ENCODE results near the gene TBPL1.

Gene TBPL1

GRCh38 chr6:134007077-134007476 lies 54.1 kb downstream of the TBPL1 start:
- no peak for DNase-seq (ENCODE audit: low read depth)

- DNase-seq (ENCODE audit: low read depth) = no peak
Measured at GRCh38 chr6:134009876-134010275, 56.9 kb downstream of the TBPL1 start.

GRCh38 chr6:134010400-134010799 lies 57.4 kb downstream of the TBPL1 start:
- DNase-seq (ENCODE audit: low read depth) = no peak

GRCh38 chr6:134010974-134011373 lies 58.0 kb downstream of the TBPL1 start:
- no peak for DNase-seq (ENCODE audit: low read depth)

DNA sequence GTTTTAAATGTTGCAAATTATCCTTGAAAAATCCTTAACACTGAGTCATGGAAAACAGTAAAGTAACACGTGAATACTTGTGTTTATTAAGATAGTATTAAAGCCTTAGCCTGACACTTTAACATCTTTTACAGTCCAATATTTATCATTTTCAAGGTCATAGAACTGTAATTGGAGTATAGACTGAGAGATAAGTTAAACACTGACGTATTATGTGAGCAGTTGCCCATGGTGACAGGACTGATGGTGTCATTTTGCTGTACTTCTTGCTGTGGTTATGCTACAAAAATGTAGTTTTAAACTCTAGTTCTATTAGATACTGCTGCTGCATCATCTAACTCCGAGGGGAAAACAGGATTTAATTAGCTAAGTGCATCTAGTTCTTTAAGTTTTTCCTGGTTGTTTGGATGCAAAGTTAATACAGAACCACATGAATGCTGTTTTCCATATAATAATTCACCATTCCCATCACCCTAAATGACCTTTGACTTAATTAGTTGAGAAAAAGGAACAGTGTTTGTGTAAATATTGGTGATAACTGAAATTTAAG lies 61.6 kb downstream of the TBPL1 start:
- no peak for DNase-seq (ENCODE audit: low read depth)

DNA sequence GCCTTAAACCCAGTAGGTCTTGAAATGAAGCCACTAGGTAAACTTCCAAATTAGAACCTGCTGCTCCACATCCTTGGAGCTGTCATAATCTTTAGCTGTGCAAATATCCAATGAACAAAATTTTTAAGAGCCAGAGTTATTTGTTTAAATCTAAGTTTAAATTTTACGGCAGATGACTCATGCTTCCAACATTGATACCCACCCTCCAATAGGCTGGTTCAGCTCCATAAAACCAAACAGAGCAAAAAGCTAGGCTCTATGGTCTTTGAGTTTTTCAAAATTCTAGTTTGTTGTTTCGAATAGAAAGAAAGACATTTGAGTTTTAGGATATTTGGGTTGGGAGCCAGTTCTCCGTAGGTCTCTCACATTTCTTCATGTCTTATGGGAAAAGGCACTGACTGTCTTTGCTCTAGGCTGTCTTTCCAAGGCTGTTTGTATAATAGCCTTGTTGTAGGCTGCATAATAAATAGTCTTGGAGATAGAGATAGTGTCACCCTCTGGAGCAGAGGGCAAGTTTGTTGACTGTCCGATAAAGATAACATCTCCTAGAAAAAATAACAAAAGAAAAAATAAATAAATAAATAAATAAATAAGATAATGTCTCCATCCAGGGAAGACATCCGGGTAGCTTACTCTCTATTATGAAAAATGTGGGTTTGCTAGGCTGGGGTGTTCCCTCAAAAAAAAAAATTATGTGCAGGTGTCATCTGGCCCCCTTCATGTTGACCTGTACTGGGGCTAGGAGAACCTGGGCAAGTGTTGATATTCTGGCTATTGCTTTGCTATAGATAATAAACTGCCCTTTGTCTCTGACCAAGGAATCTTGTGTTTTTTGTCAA lies 62.9 kb downstream of the TBPL1 start:
- no peak for DNase-seq (ENCODE audit: low read depth)

DNA sequence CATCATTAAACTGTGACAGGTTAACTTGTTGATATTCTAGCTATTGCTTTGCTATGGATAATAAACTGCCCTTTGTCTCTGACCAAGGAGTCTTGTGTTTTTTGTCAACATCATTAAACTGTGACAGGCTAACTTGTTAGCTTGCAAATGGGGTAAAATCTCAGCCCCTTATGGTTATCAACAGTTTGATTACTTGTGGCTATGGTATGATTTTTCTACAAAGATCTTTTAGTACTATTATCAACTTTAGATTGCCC lies 63.5 kb downstream of the TBPL1 start:
- DNase-seq (ENCODE audit: low read depth) = no peak

GRCh38 chr6:134020071-134020470 lies 67.0 kb downstream of the TBPL1 start:
- DNase-seq (ENCODE audit: low read depth) = no peak

DNA sequence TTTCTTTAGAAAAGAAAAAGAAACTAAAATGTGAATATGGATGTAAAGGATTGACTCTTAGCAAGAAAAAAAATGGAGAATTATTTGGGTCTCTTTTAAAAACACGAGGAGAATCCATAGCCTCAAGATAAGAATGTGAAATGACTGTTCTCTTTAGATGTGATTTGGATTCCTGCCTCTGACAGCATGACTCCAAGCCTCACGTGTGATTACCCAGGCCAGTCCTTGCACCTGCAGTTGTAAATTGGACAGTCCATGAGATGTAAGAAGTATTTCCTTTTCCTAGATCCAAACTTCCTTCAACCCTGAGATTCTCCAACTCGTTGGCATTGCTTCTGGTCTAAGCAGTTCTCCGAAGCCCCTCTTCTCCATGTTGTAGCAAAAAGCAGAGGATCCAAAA lies 67.5 kb downstream of the TBPL1 start:
- no peak for DNase-seq (ENCODE audit: low read depth)

- no peak for DNase-seq (ENCODE audit: low read depth)
Measured at GRCh38 chr6:134020968-134021367, 67.9 kb downstream of the TBPL1 start.

- no peak for DNase-seq (ENCODE audit: low read depth)
Measured at GRCh38 chr6:134021396-134022122, 68.5 kb downstream of the TBPL1 start.

DNA sequence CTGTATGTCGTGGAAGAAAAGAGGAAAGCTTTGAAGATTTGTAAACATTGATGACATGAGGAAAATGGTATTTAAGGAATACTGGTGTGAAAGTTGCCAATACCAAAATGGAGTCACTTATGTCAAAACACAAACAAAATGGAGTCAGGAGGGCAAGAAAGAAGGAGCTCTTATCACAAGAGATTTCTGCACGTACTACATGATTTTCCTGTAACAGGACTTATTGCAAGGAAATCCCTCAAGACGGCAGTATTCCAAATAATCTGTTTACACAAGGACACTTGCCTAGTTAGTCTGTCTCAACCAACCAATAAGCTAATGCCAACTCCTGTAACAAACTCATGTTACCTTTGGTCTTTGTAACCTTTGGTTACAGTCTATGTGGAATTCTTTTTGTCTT lies 69.6 kb downstream of the TBPL1 start:
- DNase-seq (ENCODE audit: low read depth) = no peak

- no peak for DNase-seq (ENCODE audit: low read depth)
Measured at GRCh38 chr6:134026597-134026996, 73.6 kb downstream of the TBPL1 start.

- no peak for DNase-seq (ENCODE audit: low read depth)
Measured at GRCh38 chr6:134028438-134028837, 75.4 kb downstream of the TBPL1 start.

DNA sequence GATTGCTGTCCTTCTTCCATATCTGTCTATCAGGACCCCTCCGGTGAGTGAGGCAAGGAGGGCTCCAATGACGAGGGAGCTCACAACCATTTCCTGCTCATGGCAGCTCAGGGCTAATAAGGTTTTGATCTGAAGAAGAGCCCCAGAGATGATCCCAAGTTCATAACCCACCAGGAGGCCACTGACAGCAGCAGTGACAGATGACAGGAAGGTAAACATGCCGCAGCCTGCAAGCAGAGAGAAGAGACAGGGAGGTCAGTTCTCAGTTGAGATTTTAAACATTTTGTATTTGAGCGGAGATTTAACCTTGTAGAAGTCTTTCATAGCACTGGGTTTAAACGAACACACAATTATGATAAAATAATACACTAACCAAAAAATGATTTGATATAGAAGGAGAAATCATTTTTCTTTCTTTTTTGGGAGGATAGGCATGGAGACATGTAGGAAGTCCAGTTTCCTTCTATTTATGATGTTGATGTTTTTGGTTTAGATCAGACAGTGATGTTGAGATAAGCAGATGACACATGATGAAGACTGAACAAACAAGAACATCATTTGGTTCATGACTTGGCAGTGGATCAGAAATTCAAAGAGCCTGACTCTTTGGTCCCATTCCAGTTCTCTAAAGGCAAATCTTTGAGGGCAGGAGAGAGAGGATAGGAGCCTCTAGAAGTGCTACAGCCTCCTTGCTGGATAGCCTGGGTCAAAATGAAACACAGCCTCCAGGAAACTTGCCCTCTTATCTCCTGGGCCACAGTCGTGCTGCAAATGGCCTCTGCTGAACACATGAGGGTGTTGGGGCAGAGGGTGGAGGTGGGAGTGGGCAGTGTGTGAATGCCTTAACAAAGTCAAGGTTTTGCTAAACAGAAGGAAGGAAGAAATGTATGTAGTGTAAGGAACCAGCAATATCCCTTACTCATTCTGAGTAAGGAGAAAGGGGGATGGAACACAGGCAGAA lies 76.8 kb downstream of the TBPL1 start:
- no peak for DNase-seq (ENCODE audit: low read depth)

DNA sequence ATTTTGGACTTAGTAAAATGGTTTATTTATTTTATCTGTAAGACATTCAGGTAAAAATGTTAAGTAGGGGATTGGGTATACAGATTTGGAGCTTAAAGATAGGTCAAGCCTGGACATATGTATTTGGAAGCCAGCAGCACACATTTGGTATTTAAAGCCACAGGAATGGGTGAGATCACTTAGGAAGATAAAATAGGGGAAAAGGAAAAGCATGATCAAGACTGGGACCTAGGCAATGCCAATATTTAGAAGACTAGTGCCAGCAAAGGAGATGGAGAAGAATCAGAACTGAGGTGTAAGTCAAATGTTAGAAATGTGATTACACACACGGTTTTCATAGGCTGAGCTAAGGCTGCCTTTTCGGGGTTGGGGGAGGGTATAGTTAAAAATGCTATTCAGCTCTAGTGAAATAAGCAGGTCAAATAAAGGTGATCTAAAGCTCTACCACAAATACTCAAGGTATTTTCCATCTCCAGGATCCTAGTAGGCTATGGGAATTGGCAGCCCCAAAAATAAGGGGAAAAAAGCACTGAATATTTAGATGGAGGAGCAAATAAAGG lies 78.8 kb downstream of the TBPL1 start:
- DNase-seq (ENCODE audit: low read depth) = no peak

GRCh38 chr6:134034478-134034877 lies 81.5 kb downstream of the TBPL1 start:
- DNase-seq (ENCODE audit: low read depth) = no peak

DNA sequence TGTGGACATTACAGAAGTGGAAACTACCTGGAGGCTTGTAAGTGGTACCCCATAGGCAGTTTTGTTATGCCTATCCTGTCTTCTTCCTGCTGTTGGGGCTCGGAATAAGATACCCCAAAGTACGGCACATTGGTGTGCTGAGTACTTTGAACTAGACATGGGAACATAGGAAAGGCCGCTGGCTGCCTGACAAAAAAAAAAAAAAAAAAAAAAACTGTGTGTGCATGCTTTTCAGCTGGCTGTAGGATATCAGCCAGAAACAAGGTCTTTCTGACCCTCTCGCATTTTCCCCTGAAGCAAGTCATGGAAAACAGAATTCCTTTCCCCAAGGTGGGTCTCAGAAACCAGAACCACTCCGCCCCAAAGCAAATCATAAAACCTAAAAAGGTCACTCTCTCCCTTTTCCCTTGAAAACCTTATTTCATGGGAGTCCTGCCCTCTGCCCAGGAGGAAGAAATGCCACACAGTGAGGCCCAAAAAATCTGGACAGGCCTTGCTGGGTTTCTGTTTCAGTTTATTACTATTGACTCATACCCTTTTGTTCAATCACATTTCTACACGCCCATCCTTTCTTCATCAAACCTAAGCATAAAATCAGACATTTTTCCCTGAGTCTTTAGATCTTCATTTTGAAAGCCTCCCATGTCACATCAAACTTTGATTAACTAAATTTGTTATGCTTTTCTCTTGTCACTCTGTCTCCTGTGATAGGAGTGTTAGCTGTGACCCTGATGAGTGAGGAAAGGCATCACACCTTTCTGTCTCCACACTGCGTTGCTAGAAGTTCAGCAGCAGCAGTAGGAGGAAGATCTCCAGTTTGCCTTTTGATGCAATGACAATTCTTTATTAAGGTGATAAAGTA lies 82.2 kb downstream of the TBPL1 start:
- no peak for DNase-seq (ENCODE audit: low read depth)

DNA sequence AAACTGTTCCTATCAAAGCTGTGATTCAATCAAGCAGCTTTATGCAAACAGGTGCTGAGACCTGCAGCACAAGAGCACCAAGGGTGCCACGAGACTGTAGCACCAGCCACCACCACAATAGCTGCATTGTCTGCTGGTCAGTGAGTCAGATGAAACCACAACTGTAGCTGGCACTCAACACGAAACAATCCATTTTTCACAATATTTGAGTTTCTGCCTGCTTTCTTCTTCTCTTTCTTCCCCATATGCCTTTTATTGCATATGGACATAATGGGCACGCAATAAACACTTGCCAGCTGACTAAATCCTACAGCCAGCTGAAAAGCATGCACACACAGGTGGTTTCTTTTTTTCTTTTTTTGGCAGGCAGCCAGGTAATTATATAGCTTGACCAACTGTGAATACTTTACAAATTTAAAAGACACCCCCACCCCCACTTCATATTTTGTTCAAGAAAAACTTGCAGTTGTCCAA lies 82.8 kb downstream of the TBPL1 start:
- no peak for DNase-seq (ENCODE audit: low read depth)

DNA sequence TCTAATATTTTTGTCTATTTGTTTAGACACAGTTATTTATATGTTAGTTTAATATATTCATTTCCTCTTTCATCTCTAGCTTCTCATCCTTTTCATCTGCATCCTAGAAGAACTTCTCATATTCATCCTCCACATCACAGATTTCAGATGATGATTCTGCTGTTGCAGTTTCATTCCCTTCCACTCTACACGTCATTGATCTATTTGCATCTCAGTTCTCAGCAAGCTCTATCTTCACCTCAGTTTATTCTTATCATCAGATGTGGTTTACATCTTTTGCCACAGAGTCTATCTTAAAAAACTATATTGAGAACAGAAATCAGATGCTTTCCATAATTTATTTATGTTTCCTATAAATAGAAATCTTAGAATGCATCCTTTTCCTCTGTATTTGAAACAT lies 86.1 kb downstream of the TBPL1 start:
- DNase-seq (ENCODE audit: low read depth) = no peak

Measured in stimulated activated CD8-positive, alpha-beta memory T cell treated with anti-CD3 and anti-CD28 coated beads, Interleukin-15, amount 100 ng/mL, for 24 hours (primary cell).